Fibroblast of skin of left quadriceps (primary cell): ENCODE measurements around the gene SLC28A2.
"Not testable (repeated sequence)": the region's sequence is repeated elsewhere in the genome, so short reads cannot be mapped to it uniquely, and the experiment has no call there.

ENCODE experiments used
- DNase-seq, 2 experiments: peaks; one replicate each; pipeline ENCODE4 v3.0.0-alpha.2; 2013; ENCODE audit warnings: low read depth in 2 of 2

SLC28A2 gene, protein sequence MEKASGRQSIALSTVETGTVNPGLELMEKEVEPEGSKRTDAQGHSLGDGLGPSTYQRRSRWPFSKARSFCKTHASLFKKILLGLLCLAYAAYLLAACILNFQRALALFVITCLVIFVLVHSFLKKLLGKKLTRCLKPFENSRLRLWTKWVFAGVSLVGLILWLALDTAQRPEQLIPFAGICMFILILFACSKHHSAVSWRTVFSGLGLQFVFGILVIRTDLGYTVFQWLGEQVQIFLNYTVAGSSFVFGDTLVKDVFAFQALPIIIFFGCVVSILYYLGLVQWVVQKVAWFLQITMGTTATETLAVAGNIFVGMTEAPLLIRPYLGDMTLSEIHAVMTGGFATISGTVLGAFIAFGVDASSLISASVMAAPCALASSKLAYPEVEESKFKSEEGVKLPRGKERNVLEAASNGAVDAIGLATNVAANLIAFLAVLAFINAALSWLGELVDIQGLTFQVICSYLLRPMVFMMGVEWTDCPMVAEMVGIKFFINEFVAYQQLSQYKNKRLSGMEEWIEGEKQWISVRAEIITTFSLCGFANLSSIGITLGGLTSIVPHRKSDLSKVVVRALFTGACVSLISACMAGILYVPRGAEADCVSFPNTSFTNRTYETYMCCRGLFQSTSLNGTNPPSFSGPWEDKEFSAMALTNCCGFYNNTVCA

DNA sequence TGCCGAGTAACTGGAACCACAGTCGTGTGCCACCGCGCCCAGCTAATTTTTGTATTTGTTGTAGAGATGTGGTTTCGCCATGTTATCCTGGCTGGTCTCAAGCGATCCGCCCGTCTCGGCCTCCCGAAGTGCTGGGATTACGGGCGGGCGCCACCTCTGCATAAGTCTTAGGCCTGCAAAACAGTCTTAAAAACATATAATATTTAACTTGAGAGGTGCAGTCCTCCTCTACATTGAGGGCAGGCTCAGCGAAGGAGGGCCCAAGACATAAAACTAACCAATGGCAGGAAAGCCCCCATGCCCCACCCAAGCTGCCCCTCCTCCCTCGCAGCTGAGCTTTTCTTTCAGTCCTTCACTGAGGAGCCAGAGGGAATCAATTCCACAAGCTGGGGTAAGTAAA lies at the start of gene SLC28A2:
TSS of gene SLC28A2 (plus strand) at position 347 of the 400 bp plus-strand sequence. CDS start 982 bp downstream, outside the sequence.
- no peak for DNase-seq

DNA sequence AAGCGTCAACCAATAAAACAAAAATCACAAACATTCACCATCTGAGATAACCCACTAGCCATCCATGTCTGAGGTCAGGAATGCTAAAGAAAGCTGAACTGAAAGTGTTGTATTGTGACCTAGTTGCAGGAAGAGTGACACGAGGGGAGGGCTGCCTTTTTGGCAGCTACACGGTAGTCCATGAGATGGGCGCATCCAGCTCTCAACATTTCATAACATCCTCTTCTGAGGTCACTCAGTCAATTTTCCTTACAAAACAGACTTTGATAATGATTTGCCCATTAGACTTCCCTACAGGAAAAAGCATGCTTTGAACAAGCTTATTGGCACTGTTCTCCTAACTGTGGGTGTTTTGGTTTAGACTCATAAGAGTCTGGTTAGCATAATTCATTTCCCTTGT lies 48.9 kb upstream of the SLC28A2 start:
- DNase-seq, result no peak

GRCh38 chr15:45205192-45205591 lies 46.8 kb upstream of the SLC28A2 start:
- DNase-seq, result peak; percentile 22 to 32

GRCh38 chr15:45212493-45212892 lies 39.5 kb upstream of the SLC28A2 start:
- DNase-seq, result no peak

- DNase-seq, result no peak
Measured at GRCh38 chr15:45221053-45221599, 30.9 kb upstream of the SLC28A2 start.

DNA sequence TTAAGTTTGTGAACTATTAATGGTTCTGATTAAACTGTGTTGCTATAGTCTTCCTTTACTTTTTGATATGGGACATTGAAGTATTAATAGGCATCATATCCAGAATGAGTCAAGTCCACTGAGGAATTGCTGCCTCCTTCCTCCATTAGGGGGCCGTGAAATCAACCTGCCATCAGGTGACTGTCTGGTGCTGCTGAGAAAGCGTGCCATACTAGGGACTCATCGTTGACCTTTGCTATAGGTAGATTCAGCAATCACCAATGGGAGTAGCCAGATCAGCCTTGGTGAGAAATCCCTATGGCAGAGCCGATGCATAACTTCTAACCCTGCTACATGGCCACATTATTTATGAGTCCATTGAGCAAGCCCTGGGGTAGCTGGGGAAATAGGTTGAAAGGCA lies 30.1 kb upstream of the SLC28A2 start:
- DNase-seq, result no peak

- DNase-seq, result no peak
Measured at GRCh38 chr15:45224621-45225217, 27.3 kb upstream of the SLC28A2 start.

DNA sequence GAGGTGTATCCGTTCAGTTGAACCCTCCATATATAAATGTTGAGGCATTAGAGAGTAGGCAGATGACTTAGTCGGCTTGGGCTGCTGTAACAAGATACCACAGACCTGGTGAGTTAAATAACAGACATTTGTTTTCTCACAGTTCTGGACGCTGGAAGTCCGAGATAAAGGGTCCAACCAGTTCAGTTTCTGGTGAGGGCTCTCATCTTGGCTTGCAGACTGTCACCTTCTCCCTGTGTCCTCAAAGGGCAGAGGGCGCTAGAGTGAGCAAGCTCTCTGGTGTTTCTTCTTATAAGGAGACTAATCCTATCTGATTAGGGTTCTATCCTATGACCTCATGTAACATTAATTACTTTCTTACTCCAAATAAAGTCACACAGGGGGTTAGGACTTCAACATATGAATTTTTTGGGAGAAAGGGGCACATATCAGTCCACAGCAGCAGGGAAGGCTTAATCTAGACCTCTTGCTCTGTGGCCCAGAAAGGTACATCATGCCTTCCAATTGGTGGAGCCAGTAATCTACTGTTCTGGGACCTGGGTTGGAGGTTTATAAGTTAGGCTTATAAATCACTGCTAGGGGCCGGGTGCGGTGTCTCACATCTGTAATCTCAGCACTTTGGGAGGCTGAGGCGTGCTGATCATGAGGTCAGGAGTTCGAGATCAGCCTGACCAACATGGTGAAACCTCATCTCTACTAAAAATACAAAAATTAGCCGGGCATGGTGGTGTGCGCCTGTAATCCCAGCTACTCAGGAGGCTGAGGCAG lies 26.3 kb upstream of the SLC28A2 start:
- DNase-seq, result no peak

DNA sequence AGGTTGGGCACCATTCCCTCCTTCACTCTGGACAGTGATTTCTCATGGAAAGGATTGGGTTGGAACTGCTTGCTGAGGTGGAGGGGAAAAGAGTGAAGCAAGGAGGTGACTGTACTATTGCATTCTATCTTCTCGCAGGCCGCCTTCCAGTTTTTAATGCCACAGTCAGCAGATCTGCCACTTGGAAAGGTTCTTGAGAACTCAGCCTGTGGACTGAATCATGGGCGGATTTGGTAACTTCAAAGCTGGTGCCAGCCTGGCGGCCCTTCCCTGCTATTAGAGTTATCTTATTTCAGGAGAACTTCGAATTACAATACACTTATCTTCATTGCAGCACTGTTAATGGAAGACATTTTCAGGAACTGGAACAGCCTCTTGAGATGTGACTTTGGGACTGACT lies 23.1 kb upstream of the SLC28A2 start:
- DNase-seq, result no peak

DNA sequence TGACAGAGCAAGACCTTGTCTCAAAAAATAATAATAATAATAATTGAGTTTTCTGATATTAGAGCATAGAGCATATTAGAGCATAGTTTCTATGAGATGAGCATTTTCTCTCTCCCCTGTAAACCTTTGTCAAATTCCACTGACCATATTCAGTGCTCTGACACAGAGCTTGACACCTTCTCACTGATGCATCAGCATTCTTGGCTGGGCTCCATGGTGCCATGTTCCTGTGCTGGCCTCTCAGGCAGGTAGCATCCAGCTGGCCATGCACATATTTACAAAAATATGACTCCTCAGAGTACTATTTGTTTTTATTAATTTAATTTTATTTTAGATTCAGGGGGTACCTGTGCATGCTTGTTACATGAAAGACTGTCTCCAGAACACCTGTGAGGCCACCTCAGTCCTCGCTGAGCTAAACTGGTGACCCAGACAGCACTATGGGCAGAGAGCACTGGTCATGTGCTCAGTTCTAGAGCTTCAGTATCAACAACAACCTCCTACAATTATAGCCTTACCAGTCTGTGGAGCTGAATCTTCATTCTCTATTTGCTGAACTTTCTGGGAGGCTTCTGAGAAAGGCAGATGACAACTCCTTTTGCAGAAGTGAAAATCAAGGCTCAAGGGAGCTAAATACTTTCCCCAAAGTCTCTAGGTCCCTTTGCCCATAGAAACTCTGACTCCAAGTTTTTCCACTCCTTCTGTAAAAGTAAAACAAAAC lies 21.6 kb upstream of the SLC28A2 start:
- no peak for DNase-seq

GRCh38 chr15:45231132-45231531 lies 20.9 kb upstream of the SLC28A2 start:
- no peak for DNase-seq

DNA sequence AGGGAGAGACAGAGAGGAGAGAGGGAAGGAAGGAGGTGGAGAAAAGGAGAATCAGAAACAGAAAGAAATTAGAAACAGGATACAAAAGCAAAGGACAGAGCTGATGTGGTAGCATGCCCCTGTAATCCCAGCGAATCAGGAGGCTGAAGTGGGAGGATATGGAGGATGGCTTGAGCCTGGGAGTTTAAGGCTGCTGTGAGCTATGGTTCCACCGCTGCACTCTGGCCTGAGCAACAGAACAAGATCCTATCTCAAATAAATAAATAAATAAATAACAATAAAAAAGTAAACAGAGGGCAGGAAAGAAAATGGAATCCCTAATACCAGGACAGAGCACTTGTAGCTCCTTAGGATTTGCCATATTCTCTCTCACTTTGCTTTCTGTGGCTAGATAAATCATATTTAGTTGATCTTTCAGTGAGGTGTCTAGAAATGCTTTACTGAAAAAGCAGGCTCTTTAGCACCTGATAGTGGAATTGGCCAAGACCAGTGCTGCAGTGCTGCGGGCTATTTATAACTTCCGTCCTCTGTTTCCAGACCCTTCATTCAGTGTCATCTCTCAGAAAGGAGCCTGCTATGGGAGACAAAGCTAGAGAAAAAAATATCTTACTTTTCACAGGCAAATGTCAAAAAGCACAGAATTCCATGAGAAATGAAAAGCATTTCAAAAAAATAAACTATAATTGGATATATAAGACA lies 20.0 kb upstream of the SLC28A2 start:
- DNase-seq, result no peak

- no peak for DNase-seq
Measured at GRCh38 chr15:45234562-45235235, 17.3 kb upstream of the SLC28A2 start.

DNA sequence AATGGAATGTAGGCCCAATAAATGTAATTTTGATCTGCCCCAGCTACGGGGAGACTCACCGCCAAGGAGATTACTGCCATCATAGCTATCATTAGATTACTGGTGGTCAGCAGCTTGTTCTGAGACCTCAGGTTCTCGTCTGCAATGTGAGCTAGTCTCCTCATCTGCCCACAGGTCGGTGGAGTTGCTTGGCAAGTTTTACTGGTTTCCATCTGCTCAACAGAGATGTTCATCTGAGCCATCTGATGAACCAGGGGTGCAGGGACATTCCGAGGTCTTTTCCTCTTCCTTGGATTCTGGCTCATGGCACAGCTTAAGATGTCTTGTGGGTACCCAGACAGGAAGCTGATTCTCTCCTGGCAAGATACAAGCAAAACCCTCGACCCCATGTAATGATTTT lies 15.2 kb upstream of the SLC28A2 start:
- DNase-seq, result not testable (repeated sequence)

DNA sequence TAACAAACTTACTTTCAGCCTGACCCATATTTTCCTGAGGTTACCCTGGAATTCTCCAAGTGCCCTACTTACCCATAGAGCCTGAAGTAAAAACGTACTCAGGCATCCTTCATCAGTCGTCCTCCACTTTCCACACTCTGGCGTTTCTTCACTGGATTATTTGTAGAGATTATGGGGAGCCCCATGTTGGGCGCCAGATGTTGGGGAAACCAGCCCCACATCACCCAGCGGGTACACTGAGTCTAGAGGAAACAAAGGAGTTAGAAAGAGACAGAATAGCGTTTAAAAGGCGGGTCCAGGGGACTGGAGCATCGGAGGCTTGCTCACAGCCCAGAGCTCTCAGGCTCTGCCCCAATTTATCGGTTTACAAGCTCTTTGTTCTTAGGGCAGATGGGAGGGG lies 9.7 kb upstream of the SLC28A2 start:
- DNase-seq, result no peak

- DNase-seq, result no peak
Measured at GRCh38 chr15:45249125-45249780, 2.8 kb upstream of the SLC28A2 start.

DNA sequence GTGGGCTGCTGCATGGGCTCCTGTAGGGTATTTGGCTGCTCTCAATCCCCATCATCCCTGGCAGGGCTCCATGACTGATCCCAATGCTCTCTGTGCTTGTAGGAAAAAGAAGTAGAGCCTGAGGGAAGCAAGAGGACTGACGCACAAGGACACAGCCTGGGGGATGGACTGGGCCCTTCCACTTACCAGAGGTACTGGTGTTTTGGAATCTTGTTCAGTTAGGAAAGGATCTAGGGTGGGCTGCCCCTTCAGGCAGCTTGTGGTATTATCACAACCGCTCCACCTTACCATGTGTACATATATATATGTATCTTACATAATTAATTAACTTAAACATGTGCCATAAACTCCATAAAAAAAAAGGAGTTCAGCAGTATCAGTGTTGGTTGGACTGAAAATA lies 1.3 kb downstream of the SLC28A2 start:
- DNase-seq, result no peak

DNA sequence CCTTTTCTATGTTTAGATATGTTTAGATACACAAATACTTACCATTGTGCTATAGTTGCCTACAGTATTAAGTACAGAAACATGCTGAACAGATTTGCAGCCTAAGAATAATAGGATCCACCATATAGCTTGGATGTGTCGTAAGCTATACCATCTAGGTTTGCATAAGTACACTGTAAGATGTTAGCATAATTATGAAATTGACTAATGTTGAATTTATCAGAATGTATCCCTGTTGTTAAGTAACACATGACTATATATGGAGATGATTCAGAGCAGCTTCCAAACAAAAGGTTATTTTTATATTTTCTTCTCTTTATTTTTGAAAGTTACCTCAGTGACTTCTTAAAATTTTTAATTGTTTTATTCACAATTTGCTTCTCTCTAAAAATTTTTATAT lies 2.4 kb downstream of the SLC28A2 start:
- peak in 1 of 2 experiments; percentile 10 for DNase-seq

GRCh38 chr15:45254824-45255223 lies 2.8 kb downstream of the SLC28A2 start:
- peak; percentile 33 to 34 for DNase-seq
